ENCODE results near the gene PRR30.

PRR30 gene

DNA sequence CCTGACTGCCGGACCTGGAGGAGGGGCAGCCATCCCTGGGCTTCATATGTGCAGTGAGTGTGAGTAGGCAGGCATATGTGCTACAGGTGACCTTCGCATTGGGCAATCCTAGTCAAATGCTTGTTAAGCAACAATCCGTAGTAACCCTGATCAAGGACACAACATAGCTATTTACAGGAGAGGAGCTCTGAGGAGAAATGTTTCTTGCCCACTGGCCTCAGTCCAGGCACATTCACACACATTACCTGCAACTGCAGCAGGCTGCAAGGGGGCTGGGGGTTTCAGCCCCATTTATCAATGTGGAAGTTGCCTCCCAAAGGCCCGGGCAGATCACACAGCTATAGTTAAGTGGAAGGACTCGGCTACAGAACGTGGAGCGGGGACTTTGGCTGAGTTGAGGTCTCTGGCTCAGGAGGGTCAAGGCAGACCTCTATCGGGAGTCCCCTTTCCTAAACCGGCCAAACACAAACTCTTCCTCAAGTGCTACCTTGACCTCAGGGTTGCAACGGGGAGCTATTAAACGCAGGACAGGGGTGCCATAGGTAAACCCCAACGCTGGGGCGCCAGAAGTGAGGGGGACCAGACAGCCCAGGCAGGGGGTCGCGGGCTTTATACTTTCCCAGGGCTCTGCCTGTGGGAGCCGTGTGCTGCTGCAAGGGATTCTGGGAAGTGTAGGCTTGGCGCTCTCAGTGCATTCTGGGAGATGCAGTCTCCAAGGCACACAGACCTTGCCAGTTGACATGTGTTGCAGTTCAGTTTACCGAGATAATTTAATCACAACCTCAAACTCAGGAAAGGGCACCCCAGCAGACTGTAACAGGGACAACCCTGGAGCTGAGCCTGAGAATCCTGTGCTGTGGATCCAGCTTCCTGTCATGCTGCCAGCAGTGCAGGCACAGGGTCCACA, 43.2 kb downstream of the PRR30 start:
- DNase-seq = no peak

DNA sequence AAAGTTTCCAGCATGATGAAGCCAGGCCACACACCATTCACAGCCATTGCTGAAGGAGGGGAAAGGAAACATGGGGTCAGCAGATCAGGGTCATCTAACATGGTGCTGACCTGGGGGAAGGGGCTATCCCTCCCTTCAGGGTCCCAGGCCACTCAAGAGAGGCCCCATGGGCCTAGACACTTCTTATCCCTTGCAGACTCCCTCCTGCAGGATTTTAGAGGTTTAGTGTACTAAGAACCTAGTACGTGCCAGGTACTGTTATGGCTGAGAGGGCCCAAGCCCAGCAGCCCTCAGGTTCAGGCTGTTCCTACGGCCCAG, 43.8 kb downstream of the PRR30 start:
- DNase-seq = no peak

DNA sequence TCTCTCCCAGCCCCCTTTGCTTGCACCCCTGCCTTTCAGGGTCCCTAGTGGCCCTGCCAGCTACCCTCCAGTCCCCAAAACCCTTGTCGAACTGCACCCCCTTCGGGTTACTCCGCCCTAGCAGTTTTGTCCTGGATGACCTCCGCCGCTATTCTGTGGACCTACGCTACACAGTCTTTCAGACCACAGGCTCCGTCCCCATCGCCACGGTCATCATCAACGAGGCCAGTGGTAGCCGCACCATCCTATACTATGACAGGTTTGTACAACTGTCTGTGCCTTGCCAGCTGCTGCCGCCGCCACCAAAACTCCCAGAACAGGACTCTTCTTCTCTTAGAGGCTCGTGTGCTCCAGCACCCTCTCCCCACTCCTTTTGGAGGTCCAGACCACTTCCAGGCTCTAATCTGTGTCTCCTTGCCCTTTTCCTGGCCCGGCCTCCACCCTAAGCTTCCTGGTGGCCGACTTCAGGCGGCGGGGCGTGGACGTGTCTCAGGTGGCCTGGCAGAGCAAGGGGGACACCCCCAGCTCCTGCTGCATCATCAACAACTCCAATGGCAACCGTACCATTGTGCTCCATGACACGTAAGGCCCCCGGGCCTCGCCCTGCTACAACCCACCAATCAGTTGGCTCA, 44.7 kb downstream of the PRR30 start:
- no peak for DNase-seq

DNA sequence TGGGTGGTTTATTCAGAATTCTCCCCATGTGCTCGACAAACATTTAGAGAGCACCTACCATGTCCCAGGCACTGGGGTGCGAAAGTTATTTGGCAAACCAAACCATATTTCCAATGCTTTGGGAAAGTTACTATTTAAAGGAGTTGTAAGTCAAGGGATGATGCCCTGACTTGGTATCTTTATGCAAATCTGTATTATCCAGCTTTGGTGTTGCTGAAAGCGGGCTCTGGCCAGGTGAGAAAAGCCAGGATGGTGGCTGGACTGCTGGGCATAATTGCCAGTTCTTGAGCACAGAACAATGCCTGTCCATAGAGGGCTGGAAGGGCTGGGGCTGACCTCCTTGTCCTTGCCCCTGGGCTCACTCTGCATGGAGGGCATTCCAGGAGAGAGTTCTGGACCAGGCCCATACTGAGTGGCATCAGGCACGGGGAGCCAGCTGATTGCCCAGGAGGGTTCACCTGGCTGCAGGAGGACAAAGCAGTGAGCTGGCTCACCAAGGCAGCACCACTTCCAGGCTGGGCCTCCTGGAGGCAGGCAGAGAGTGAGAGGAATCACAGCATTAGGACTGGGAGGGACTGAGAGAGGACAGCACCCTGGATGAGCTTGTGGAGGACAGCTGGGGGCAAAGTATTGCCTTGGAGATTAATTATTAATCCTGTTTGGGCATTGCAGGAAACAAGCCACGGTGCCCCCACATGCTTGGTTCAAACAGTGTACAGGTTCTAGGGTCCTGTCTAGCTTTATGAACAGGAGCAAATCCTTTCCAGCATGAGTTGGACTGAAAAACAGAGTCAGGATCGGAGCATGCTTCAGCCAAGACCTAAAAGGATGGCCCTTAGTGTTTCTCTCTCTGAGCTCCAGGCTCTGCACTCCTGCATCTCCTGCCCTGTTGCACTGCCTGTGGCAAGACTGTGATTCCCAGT, 45.5 kb downstream of the PRR30 start:
- no peak for DNase-seq

DNA sequence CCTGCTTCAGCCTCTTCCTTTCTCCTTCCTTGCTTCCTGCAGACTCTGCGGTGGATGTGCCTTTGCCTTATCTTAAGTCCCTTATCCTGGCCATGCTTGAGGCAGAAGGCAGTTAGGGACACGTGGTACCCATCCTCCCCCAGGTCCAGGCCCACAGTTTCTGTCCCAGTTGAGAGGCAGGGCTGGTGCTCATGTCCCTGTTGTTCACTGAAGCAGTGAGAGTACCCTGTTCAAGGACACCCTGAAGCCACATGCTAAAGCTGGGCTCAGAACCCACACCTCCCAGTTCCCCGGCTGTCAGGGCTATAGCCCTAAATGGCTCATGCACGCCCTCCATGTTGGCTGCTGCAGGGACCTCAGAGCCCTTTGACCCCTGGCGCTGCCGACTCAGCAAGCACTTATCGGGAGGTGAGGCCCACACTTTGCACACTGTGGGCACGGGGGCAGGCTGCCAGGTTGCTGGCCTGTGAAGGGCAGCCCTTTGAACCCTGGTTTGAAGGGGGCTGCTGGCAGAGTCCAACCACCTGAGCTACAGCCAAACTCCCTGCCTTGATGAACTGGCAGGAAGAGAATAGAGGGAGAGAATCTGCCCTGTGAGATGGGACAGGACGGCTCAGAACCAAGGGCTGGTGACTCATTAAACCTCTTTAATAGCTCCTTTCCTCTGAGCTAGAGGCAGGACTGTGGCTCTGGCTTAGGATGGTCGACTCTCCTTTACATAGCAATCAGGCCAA, 46.3 kb downstream of the PRR30 start:
- no peak for DNase-seq

DNA sequence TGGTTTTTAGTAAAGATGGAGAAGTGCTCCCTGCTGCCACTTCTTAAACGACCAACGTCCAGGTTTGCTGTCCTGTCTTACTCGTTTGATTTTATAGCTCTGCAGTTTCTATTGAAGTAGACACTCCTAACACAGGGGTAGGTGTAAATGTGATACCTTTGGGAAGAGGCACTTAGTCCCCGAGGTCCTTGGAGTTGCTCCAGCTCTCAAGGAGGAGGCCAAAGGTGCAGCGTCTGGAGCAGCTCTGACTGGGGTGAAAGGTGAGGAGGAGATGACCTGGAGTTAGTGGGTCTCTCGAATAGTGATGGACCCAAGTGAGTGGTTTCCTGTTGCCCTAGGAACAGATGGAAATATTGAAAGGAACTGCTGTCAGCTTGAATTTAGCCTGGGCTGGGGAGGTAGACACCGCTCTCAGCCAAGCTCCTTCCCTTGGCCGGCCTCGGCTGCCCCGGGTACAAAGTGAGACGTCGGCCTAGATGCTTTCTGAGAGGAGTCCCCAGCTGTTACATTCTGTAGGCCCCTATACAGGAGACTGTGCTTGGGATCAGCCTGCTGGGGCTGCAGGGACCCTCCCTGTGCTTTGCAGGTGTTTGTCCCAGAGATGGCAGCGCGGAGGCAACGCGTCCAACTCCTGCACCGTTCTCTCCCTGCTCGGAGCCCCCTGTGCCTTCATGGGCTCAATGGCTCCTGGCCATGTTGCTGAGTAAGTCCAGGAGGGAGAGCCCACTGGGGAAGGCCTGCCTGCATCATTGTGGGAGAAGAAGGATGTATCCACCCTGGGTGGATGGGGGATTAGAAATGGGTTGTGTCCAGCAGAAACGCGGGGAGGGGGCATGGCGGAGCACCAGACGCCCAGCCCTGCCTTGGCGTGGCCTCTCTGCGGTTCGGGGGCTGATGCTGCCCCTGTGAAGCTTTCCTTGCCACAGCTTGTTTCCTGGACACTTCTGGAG, 47.2 kb downstream of the PRR30 start:
- DNase-seq = no peak

DNA sequence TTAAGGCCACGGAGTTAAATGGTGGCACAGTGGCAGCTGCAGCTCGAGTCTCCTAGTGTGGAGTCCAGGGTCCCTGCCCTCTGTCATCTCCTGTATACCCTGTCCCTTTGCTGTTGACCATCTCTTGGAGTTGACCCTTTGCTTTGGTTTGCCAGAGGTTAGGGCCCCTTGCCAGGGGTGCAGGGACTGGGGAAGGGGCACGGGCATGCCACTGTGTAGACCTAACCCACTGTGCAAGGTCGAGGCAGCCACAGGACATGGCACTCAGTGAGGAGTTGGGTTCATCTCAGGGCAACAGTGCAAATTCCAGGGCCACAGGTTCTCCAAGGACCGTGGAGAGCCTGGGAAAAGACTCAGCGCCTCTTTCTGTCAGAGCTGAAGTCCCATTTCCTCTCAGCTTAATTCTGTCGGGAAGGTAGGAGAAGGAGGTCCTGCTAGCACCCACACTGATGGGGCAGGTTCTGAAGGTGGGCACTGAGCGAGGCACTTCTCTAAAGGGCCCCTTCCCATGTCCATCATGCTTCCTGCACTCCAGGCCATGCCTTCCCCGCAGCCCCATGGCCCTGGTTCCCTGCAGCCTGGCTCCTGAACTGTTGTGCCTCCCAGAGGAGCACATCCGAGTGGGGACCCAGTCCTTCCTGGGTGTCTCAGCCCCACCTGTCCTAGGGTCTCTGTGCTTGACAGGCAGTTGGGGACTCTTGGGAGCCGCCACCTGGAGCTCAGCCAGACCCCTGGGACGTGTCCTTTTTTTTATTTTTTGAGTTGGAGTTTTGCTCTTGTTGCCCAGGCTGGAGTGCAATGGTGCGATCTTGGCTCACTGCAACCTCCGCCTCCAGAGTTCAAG, 49.9 kb downstream of the PRR30 start:
- DNase-seq = no peak

DNA sequence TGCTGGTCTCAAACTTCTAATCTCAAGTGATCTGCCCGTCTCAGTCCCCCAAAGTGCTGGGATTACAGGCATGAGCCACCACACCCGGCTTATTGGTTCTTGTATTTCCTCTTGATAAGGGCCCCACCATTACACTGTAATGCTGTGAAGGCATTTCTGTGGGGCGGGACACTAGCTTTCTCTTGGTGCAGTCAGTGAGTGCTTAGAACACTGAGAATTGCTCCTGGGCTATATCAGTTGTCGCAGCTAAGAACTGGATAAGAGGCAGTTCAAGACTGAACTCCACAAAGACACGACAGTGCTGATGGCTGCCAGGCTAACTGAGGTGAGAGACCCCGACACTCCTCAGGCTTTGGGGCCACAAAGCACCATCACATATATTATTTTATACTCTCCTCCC, 50.6 kb downstream of the PRR30 start:
- no peak for DNase-seq

DNA sequence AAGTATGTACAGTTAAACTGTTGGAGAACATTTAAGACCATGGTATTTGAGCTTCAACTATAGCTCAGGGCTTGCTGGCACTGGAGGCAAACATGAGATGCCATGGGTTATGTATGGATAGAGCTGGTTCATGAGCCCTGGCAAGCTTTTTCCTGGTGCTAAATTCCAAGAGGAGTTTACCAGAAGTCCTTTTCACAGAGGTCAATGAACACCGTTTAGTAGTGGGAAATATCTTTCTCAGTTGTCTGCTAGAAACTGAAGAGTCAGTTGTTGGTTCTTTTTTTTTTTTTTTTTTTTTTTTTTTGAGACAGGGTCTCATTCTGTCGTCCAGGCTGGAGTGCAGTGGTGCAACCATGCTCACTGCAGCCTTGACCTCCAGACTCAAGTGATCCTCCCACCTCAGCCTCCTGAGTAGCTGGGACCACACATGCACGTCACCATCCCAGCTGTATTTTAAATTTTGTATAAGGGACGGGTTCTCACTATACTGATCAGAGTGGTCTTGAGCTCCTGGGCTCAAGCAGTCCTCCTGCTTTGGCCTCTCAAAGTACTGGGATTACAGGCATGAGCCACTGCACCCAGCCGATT, 51.3 kb downstream of the PRR30 start:
- no peak for DNase-seq
